K562 (cell line): ENCODE data around the gene FGF12.

ENCODE experiments used
- CEBPB ChIP-seq: fragments of 450-650 bp; IDR thresholded peaks from 2 replicates; pipeline ENCODE4 v1.6.1; 2016; ENCODE audit warnings: missing genetic modification characterization, missing compliant biosample characterization
- CHD2 ChIP-seq: IDR thresholded peaks from 2 replicates; pipeline ENCODE4 v1.6.1; 2011; ENCODE audit warnings: low read depth, low read length
- ETS1 ChIP-seq: conservative IDR thresholded peaks from 2 replicates; pipeline ENCODE4 v1.6.1; 2011; ENCODE audit warnings: low read depth, mild to moderate bottlenecking, low read length; ENCODE audit not compliant: control insufficient read depth
- EZH2 ChIP-seq: IDR thresholded peaks from 2 replicates; pipeline ENCODE4 v1.6.1; 2012; ENCODE audit warnings: low read depth, mild to moderate bottlenecking, inconsistent platforms, low read length, borderline replicate concordance
- IRF2 ChIP-seq: sonication (generic); formaldehyde crosslinking; IDR thresholded peaks from 2 replicates; pipeline ENCODE4 v1.8.1; 2022; ENCODE audit warnings: mild to moderate bottlenecking, missing genetic modification reagents
- JUN ChIP-seq, 2 experiments: sonication (generic) in 1 of 2; formaldehyde crosslinking in 1 of 2; IDR thresholded peaks; 2 replicates each; pipeline versions ENCODE4 v1.6.1 to v1.8.0; 2012 to 2022; ENCODE audit warnings: borderline replicate concordance in 2 of 2, mild to moderate bottlenecking in 2 of 2, improper control_type of control experiment in 1 of 2, low read depth in 1 of 2, low read length in 1 of 2, missing genetic modification reagents in 1 of 2
- NR3C1 ChIP-seq: sonication (generic); formaldehyde crosslinking; IDR thresholded peaks from 2 replicates; pipeline ENCODE4 v1.8.1; 2022; ENCODE audit warnings: missing genetic modification reagents
- RAD21 ChIP-seq, 2 experiments: fragments of 250-450 bp in 1 of 2; fragments of 450-650 bp in 1 of 2; sonication (Bioruptor Pico) in 1 of 2; formaldehyde crosslinking in 1 of 2; IDR thresholded peaks in 1 of 2; conservative IDR thresholded peaks in 1 of 2; 2 replicates each; pipeline versions ENCODE4 v1.4.0 to v1.8.0; 2020 to 2022; ENCODE audit warnings: mild to moderate bottlenecking in 2 of 2, moderate library complexity in 1 of 2
- TAF1 ChIP-seq: IDR thresholded peaks from 2 replicates; pipeline ENCODE4 v1.6.1; 2011; ENCODE audit warnings: mild to moderate bottlenecking, low read length, moderate library complexity; ENCODE audit not compliant: insufficient read depth, control insufficient read depth, severe bottlenecking; ENCODE audit errors: extremely low read depth
- YY1 ChIP-seq, 3 experiments: IDR thresholded peaks; 2 replicates each; pipeline ENCODE4 v1.6.1; 2011; ENCODE audit warnings: low read length in 2 of 3, mild to moderate bottlenecking in 2 of 3, moderate library complexity in 2 of 3, borderline replicate concordance in 1 of 3, control low read depth in 1 of 3, low read depth in 1 of 3; ENCODE audit not compliant: insufficient read depth in 3 of 3, insufficient replicate concordance in 2 of 3, control insufficient read depth in 1 of 3, insufficient read length in 1 of 3; ENCODE audit errors: extremely low read depth in 1 of 3
- TF ChIP-seq, protein P1 (sequence below), 3 experiments: IDR thresholded peaks in 2 of 3; conservative IDR thresholded peaks in 1 of 3; 2 replicates each; pipeline ENCODE4 v1.5.1; 2011 to 2012; ENCODE audit warnings: low read length in 3 of 3, mild to moderate bottlenecking in 3 of 3, control low read depth in 2 of 3, improper control_type of control experiment in 1 of 3, inconsistent platforms in 1 of 3, low read depth in 1 of 3, mixed read lengths in 1 of 3, moderate library complexity in 1 of 3; ENCODE audit not compliant: insufficient read depth in 2 of 3
- TF ChIP-seq, protein P2 (sequence below): sonication (generic); formaldehyde crosslinking; IDR thresholded peaks from 2 replicates; pipeline ENCODE4 v1.8.1; 2022; ENCODE audit warnings: missing genetic modification reagents

DNA sequence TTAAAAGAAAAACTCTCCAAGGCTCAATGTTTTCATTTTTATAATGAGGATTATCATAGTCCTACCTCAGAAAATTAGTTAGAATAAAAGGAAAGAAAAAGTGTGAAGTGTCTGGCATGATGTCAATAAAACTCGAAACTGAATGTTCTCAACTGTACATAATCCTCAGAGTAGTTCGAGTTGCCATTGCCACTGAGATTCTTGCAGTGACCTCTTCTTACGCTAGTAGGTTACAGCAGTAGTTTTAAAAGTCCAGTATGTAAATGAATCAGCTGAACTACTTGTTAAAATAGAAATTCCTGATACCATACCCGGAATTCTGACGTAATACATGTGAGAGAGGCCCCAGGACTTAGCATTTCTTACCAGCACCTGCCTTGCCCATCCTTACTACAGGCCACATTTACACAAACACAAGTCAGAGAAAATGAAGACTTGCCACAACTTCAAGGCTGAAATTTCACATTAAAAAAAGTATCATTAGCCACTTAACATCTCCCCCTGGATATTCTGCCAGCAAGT is 502.6 kb downstream of the FGF12 start:
- TF ChIP-seq CHD2 = no peak
- TF ChIP-seq, protein P1, sequence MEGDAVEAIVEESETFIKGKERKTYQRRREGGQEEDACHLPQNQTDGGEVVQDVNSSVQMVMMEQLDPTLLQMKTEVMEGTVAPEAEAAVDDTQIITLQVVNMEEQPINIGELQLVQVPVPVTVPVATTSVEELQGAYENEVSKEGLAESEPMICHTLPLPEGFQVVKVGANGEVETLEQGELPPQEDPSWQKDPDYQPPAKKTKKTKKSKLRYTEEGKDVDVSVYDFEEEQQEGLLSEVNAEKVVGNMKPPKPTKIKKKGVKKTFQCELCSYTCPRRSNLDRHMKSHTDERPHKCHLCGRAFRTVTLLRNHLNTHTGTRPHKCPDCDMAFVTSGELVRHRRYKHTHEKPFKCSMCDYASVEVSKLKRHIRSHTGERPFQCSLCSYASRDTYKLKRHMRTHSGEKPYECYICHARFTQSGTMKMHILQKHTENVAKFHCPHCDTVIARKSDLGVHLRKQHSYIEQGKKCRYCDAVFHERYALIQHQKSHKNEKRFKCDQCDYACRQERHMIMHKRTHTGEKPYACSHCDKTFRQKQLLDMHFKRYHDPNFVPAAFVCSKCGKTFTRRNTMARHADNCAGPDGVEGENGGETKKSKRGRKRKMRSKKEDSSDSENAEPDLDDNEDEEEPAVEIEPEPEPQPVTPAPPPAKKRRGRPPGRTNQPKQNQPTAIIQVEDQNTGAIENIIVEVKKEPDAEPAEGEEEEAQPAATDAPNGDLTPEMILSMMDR (IDR thresholded peaks at IDR 0.05 in 2 of 3, conservative IDR thresholded peaks at IDR 0.05 in 1 of 3; ENCODE audit: insufficient read depth in 2 of 3, low read depth in 1 of 3, low read length in 3 of 3) = no peak
- no peak for TF ChIP-seq CEBPB
- TF ChIP-seq ETS1 = no peak
- TF ChIP-seq IRF2 (CRISPR knock-in tag) = no peak
- TF ChIP-seq, protein P2, sequence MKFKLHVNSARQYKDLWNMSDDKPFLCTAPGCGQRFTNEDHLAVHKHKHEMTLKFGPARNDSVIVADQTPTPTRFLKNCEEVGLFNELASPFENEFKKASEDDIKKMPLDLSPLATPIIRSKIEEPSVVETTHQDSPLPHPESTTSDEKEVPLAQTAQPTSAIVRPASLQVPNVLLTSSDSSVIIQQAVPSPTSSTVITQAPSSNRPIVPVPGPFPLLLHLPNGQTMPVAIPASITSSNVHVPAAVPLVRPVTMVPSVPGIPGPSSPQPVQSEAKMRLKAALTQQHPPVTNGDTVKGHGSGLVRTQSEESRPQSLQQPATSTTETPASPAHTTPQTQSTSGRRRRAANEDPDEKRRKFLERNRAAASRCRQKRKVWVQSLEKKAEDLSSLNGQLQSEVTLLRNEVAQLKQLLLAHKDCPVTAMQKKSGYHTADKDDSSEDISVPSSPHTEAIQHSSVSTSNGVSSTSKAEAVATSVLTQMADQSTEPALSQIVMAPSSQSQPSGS (CRISPR knock-in tag) = no peak
- no peak for TF ChIP-seq NR3C1
- no peak for TF ChIP-seq EZH2
- no peak for TF ChIP-seq TAF1
- no peak for TF ChIP-seq YY1 (IDR thresholded peaks at IDR 0.05; ENCODE audit: borderline replicate concordance in 1 of 3, control insufficient read depth in 1 of 3, extremely low read depth in 1 of 3, insufficient read depth in 3 of 3, insufficient read length in 1 of 3, insufficient replicate concordance in 2 of 3, low read depth in 1 of 3, low read length in 2 of 3)
- TF ChIP-seq RAD21 (CRISPR knock-in tag; conservative IDR thresholded peaks at IDR 0.05 in 1 of 2, IDR thresholded peaks at IDR 0.05 in 1 of 2) = no peak
- TF ChIP-seq JUN (IDR thresholded peaks at IDR 0.05; ENCODE audit: borderline replicate concordance, low read depth, low read length) = no peak
- no peak for TF ChIP-seq JUN (CRISPR knock-in tag; IDR thresholded peaks at IDR 0.05; ENCODE audit: borderline replicate concordance)
